T47D (cell line): ENCODE results near the gene MYO3B.
A peak's percentile ranks its signal among the peaks of the same experiment; 100 is the strongest.
"Not testable (repeated sequence)": the region's sequence is repeated elsewhere in the genome, so short reads cannot be mapped to it uniquely, and the experiment has no call there.

Experiments
- DNase-seq, 2 experiments: peaks; one replicate each; pipeline versions ENCODE4 v3.0.0 to v3.0.0-alpha.2; 2011 to 2012; ENCODE audit warnings: low read depth in 1 of 2, low spot score in 1 of 2
- JUND ChIP-seq: IDR thresholded peaks from 2 replicates; pipeline ENCODE4 v1.6.1; 2012; ENCODE audit warnings: low read depth
- in situ Hi-C: cut with HindIII; loops from 2 replicates; pipeline ENCODE4 v1.10.0; 2016; ENCODE audit warnings: low sequenced_read_pairs, low pct_unique_long_range_greater_than_20kb

MYO3B gene

GRCh38 chr2:170207901-170208300, 30.0 kb downstream of the MYO3B start:
- in situ Hi-C loops: no loop called here
- no peak for TF ChIP-seq JUND

DNA sequence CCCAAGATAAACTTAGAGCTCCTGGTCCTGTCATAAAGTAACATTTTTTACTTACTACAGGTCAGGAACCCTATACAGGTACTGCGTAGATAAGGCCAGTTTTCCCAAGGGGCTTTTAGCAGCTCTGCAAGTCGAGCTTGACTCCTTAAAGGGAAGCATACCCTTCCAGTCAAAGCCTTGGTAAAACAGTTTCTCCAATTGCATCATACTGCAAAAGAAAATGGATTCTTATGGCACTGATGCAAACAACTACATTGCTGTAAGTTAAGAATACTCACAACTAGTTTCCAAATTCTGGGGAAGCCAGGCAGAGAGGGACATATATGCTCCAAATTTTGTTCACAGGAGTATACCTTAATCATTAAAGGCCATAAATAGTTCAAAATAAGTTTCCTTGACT, 31.0 kb downstream of the MYO3B start:
- DNase-seq: no peak
- in situ Hi-C loops: no loop called here

More at GRCh38 chr2:170207901-170208300, 30.0 kb downstream of the MYO3B start:
- DNase-seq: no peak

GRCh38 chr2:170212625-170213280, 34.8 kb downstream of the MYO3B start:
- DNase-seq: no peak
- in situ Hi-C loops: no loop called here
- no peak for TF ChIP-seq JUND

More for the DNA sequence above, 31.0 kb downstream of the MYO3B start:
- no peak for TF ChIP-seq JUND

GRCh38 chr2:170213281-170213625, 35.3 kb downstream of the MYO3B start:
- DNase-seq, in situ Hi-C loops: not testable (repeated sequence)

DNA sequence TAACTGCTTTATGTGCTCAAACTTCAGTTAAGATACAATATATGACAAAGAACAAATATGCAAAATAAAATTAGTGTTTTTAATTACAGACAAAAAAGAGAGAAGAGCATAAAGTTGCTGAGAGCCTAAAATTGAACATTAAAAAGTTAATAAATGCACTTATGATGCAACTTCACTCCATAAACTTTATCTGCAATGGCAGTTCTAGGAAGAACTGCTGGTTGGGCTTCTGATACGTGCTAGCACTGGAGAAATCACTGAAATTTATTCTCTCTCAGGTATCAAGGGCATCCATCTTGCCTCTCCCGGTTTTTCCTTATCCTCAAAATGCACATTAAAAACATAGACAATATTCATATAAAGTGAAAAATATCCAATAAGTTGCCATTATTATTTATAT, 35.7 kb downstream of the MYO3B start:
- no peak for DNase-seq
- no peak for TF ChIP-seq JUND
- in situ Hi-C loops: no loop called here

- no peak for DNase-seq
- TF ChIP-seq JUND: no peak
- in situ Hi-C loops: no loop called here
Observed at GRCh38 chr2:170214309-170214948, 36.5 kb downstream of the MYO3B start.

- in situ Hi-C loops: no loop called here
- no peak for DNase-seq
- no peak for TF ChIP-seq JUND
Observed at GRCh38 chr2:170215021-170215420, 37.1 kb downstream of the MYO3B start.

- in situ Hi-C loops: no loop called here
- no peak for DNase-seq
- no peak for TF ChIP-seq JUND
Observed at GRCh38 chr2:170216428-170216827, 38.5 kb downstream of the MYO3B start.

DNA sequence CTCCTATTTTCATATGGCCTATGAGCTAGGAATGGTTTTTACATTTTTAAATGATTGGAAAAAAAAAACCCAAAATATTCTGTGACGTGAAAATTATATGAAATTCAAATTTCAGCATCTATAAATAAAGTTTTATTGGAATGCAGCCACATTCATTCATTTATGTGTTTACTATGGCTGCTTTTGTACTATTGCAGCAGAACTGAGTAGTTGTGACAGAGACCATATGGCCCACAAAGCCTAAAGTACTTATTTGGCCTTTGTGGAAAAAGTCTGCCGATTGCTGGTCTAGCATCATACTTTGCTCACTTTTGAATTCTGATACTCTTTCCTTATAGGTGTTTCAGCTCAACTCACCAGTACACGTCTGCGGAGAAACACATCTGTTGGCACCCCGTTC, 39.0 kb downstream of the MYO3B start:
- no peak for DNase-seq
- no peak for TF ChIP-seq JUND
- in situ Hi-C loops: no loop called here

- DNase-seq: no peak
- in situ Hi-C loops: no loop called here
- TF ChIP-seq JUND: no peak
Observed at GRCh38 chr2:170217778-170218251, 39.9 kb downstream of the MYO3B start.

- no peak for DNase-seq
- in situ Hi-C loops: no loop called here
- no peak for TF ChIP-seq JUND
Observed at GRCh38 chr2:170218456-170218855, 40.5 kb downstream of the MYO3B start.

- no peak for DNase-seq
- TF ChIP-seq JUND: no peak
- in situ Hi-C loops: no loop called here
Observed at GRCh38 chr2:170218931-170219330, 41.0 kb downstream of the MYO3B start.

- DNase-seq: peak in 1 of 2 experiments; percentile 22
- no peak for TF ChIP-seq JUND
- in situ Hi-C loops: no loop called here
Observed at GRCh38 chr2:170221317-170222288, 43.7 kb downstream of the MYO3B start.
